ENCODE measurements around the gene SWSAP1. TPM values are rescaled to one million over a fixed set of nuclear protein-coding genes. Genes with fewer than 3 reads are reported as not detected.
"Not testable (repeated sequence)": the region's sequence is repeated elsewhere in the genome, so short reads cannot be mapped to it uniquely, and the experiment has no call there.

Gene SWSAP1
- total RNA-seq, 1 donor from 2014 or later: 3.6 TPM

- Histone ChIP-seq H3K36me3 (peaks cover 12% of the 10 kb centered on the region), H3K27ac (no peak overlapping the region), H3K4me1 (peaks cover 73% of the 10 kb centered on the region), H3K4me3 (no peak overlapping the region), H3K27me3 (ENCODE audit: low read depth) (peaks cover 9% of the 10 kb centered on the region), H3K9me3 (no peaks in the 10 kb centered on the region)
- intact Hi-C loops (cut with DNase I): no loop called here
- DNase-seq: peak; percentile 64
- no peak for ATAC-seq
- TF ChIP-seq CTCF (IDR thresholded peaks at IDR 0.05): peak; percentile 67
These were observed 4.1 kb downstream of the SWSAP1 start for GRCh38 chr19:11378319-11379189.

GRCh38 chr19:11379269-11379845 is 4.9 kb downstream of the SWSAP1 start:
- H3K4me1 ChIP-seq: peaks cover 71% of the 10 kb centered on the region
- intact Hi-C loops (cut with DNase I); H3K27ac ChIP-seq; H3K27me3 ChIP-seq (ENCODE audit: low read depth); DNase-seq; ATAC-seq; H3K4me3 ChIP-seq; H3K9me3 ChIP-seq: not testable (repeated sequence)
- peaks cover 12% of the 10 kb centered on the region for H3K36me3 ChIP-seq

GRCh38 chr19:11379857-11380350 is 5.4 kb downstream of the SWSAP1 start:
- TF ChIP-seq CTCF (IDR thresholded peaks at IDR 0.05): no peak
- DNase-seq: no peak
- Histone ChIP-seq H3K4me3 (peak overlapping the region; percentile 76), H3K9me3 (no peaks in the 10 kb centered on the region), H3K27me3 (ENCODE audit: low read depth) (peaks cover 9% of the 10 kb centered on the region), H3K27ac (no peak overlapping the region), H3K36me3 (peaks cover 12% of the 10 kb centered on the region), H3K4me1 (peaks cover 76% of the 10 kb centered on the region)
- no peak for ATAC-seq
- intact Hi-C loops (cut with DNase I): no loop called here

- Histone ChIP-seq H3K4me3 (peak overlapping the region; percentile 76), H3K9me3 (no peaks in the 10 kb centered on the region), H3K27me3 (ENCODE audit: low read depth) (peaks cover 9% of the 10 kb centered on the region), H3K27ac (peak overlapping the region; percentile 90), H3K36me3 (peaks cover 12% of the 10 kb centered on the region), H3K4me1 (peaks cover 70% of the 10 kb centered on the region)
- DNase-seq (peak; percentile 95), ATAC-seq (peak; percentile 89 to 92)
- TF ChIP-seq CTCF (IDR thresholded peaks at IDR 0.05): peak; percentile 84
- intact Hi-C loops (cut with DNase I): no loop called here
These were observed 6.4 kb downstream of the SWSAP1 start for GRCh38 chr19:11380653-11381537.

GRCh38 chr19:11382898-11383705 is 8.6 kb downstream of the SWSAP1 start:
- DNase-seq (peak; percentile 82), ATAC-seq (peak; percentile 48 to 50)
- H3K36me3 ChIP-seq: peaks cover 7% of the 10 kb centered on the region
- peak overlapping the region; percentile 56 for H3K27ac ChIP-seq
- H3K27me3 ChIP-seq (ENCODE audit: low read depth): peaks cover 9% of the 10 kb centered on the region
- peaks cover 63% of the 10 kb centered on the region for H3K4me1 ChIP-seq
- H3K4me3 ChIP-seq: peak overlapping the region; percentile 61
- TF ChIP-seq CTCF (IDR thresholded peaks at IDR 0.05): peak; percentile 63
- H3K9me3 ChIP-seq: no peaks in the 10 kb centered on the region
- intact Hi-C loops (cut with DNase I): no loop called here
